ENCODE measurements around the gene DDR1. TPM values are rescaled to one million over a fixed set of nuclear protein-coding genes. Genes with fewer than 3 reads are reported as not detected.
"Not testable (repeated sequence)": the region's sequence is repeated elsewhere in the genome, so short reads cannot be mapped to it uniquely, and the experiment has no call there.

DDR1 gene
- total RNA-seq, 2 donors from 2014 or later = 140 to 151 TPM

DNA sequence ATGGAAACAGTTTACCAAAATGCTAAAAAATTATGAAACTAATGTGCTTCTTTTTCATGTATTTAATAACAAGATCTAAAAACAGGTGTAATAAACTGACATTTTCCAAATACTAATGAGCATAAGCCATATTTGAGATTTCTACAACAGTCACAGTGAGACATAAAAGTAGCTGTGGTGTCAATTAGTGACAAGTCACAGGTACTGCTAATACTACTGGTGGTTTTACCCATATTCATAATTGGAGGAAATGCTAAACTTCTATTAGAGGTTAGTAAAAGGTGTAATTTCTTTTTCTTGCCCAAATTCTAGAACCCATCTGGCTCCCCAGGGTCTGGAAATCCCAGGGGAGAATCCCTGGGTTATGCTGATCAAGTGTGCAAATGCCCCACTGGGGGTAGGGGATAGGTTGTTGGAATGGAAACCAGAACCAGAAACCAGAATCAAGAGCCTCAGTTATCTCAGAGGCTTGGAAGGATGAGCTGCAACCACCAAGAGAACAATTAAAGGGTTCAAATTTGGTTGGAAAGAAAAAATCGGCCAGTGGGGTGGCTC lies 16.6 kb downstream of the DDR1 start:
- no peaks in the 10 kb centered on the region for H3K9me3 ChIP-seq (ENCODE audit: control insufficient read depth, low read length)
- Mint-ChIP-seq H3K36me3 (ENCODE audit: low read depth) (peaks cover 33% of the 10 kb centered on the region), H3K27ac (no peak overlapping the region), H3K27me3 (ENCODE audit: insufficient read depth) (no peaks in the 10 kb centered on the region), H3K4me3 (no peak overlapping the region), H3K9me3 (no peaks in the 10 kb centered on the region), H3K4me1 (no peaks in the 10 kb centered on the region)
- peaks cover 22% of the 10 kb centered on the region for H3K36me3 ChIP-seq (ENCODE audit: control insufficient read depth, insufficient read depth, low read length)
- no peaks in the 10 kb centered on the region for H3K4me1 ChIP-seq (ENCODE audit: control insufficient read depth, insufficient read depth, low read length)
- no peak overlapping the region for H3K27ac ChIP-seq (ENCODE audit: low read depth, low read length)
- H3K4me3 ChIP-seq (ENCODE audit: low read length) = no peak overlapping the region
- H3K27me3 ChIP-seq (ENCODE audit: control insufficient read depth, insufficient read depth, low read length, poor library complexity, severe bottlenecking) = no peaks in the 10 kb centered on the region
- TF ChIP-seq, protein P1, sequence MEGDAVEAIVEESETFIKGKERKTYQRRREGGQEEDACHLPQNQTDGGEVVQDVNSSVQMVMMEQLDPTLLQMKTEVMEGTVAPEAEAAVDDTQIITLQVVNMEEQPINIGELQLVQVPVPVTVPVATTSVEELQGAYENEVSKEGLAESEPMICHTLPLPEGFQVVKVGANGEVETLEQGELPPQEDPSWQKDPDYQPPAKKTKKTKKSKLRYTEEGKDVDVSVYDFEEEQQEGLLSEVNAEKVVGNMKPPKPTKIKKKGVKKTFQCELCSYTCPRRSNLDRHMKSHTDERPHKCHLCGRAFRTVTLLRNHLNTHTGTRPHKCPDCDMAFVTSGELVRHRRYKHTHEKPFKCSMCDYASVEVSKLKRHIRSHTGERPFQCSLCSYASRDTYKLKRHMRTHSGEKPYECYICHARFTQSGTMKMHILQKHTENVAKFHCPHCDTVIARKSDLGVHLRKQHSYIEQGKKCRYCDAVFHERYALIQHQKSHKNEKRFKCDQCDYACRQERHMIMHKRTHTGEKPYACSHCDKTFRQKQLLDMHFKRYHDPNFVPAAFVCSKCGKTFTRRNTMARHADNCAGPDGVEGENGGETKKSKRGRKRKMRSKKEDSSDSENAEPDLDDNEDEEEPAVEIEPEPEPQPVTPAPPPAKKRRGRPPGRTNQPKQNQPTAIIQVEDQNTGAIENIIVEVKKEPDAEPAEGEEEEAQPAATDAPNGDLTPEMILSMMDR (conservative IDR thresholded peaks at IDR 0.05) = no peak
- DNase-seq = no peak
- no peak overlapping the region for H3K9ac ChIP-seq (ENCODE audit: extremely low read depth, low read length, poor library complexity, severe bottlenecking)
- 83% methylated on average over 1 of the region's 1 CpG; no CpG with 5 or more reads in 1 of the 2 experiments for WGBS, 2 experiments (ENCODE audit: insufficient coverage in 1 of 2, insufficient read length in 1 of 2)

DNA sequence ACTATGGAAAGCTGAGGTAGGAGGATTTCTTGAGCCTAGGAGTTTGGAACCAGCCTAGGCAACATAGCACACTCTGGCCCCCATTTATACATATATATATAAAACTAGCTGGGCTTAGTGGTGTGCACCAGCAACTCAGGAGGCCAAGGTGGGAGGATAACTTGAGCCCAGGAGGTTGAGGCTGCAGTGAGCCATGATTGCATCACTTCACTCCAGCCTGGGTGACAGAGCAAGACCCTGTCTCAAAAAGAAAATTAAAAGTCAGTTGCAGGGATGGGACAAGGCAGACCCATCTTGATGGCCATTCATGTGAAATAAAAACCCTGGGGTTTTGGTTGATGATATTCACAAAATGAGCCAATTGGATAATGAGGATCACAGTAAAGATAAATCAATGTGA lies 17.1 kb downstream of the DDR1 start:
- no peak for DNase-seq
- Histone ChIP-seq H3K27ac (ENCODE audit: low read depth, low read length) (no peak overlapping the region), H3K27me3 (ENCODE audit: control insufficient read depth, insufficient read depth, low read length, poor library complexity, severe bottlenecking) (no peaks in the 10 kb centered on the region), H3K9ac (ENCODE audit: extremely low read depth, low read length, poor library complexity, severe bottlenecking) (no peak overlapping the region), H3K4me1 (ENCODE audit: control insufficient read depth, insufficient read depth, low read length) (no peaks in the 10 kb centered on the region), H3K9me3 (ENCODE audit: control insufficient read depth, low read length) (no peaks in the 10 kb centered on the region), H3K36me3 (ENCODE audit: control insufficient read depth, insufficient read depth, low read length) (peaks cover 22% of the 10 kb centered on the region), H3K4me3 (ENCODE audit: low read length) (no peak overlapping the region)
- Mint-ChIP-seq H3K27me3 (ENCODE audit: insufficient read depth) (no peaks in the 10 kb centered on the region), H3K36me3 (ENCODE audit: low read depth) (peaks cover 29% of the 10 kb centered on the region), H3K4me1 (no peaks in the 10 kb centered on the region), H3K9me3 (no peaks in the 10 kb centered on the region), H3K27ac (no peak overlapping the region), H3K4me3 (no peak overlapping the region)
- TF ChIP-seq, protein P1 (conservative IDR thresholded peaks at IDR 0.05) = no peak

DNA sequence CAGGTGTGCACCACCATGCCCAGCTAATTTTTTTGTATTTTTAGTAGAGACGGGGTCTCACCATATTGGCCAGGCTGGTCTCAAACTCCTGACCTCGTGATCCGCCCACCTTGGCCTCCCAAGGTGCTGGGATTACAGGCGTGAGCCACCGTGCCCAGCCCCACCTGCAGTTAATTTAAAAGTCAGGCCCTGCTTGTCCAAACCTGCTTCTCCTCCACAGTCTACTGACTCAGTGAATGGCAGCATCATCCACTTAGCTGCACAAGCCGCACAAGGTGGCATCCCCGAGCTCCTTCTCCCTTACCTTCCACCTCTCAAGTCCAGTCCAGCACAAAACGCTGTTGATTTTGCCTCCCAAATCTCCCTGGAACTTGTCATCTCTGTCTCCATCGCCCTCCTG lies 17.9 kb downstream of the DDR1 start:
- H3K9me3 ChIP-seq (ENCODE audit: control insufficient read depth, low read length); H3K27me3 Mint-ChIP-seq (ENCODE audit: insufficient read depth); H3K27ac Mint-ChIP-seq; H3K27me3 ChIP-seq (ENCODE audit: control insufficient read depth, insufficient read depth, low read length, poor library complexity, severe bottlenecking); H3K9me3 Mint-ChIP-seq; H3K4me3 ChIP-seq (ENCODE audit: low read length); H3K27ac ChIP-seq (ENCODE audit: low read depth, low read length); H3K4me1 Mint-ChIP-seq; H3K4me1 ChIP-seq (ENCODE audit: control insufficient read depth, insufficient read depth, low read length); DNase-seq; H3K9ac ChIP-seq (ENCODE audit: extremely low read depth, low read length, poor library complexity, severe bottlenecking); H3K4me3 Mint-ChIP-seq: not testable (repeated sequence)
- peaks cover 25% of the 10 kb centered on the region for H3K36me3 Mint-ChIP-seq (ENCODE audit: low read depth)
- H3K36me3 ChIP-seq (ENCODE audit: control insufficient read depth, insufficient read depth, low read length) = peaks cover 17% of the 10 kb centered on the region
- WGBS, 2 experiments (ENCODE audit: insufficient coverage in 1 of 2, insufficient read length in 1 of 2) = 81 to 91% methylated on average over 9 of the region's 9 CpGs

DNA sequence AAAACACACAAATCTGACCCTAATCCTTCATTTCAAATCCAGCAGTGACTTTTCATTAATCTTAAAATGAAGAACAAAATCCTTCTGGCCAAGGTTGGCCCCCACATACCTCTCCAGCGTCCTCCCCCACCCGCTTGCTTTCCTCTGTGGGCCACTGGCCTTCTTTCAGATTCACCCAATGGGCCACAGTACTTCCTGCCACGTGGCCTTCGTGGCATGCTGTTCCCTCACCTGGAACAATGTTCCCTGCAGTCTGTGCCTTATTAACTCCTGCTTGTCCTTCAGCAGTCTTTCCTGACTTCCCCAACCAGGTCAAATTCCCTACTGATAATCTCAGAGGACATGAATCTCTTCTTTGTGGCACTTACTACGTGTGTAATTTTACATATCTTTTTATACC lies 18.4 kb downstream of the DDR1 start:
- H3K4me3 Mint-ChIP-seq = no peak overlapping the region
- WGBS, 2 experiments (ENCODE audit: insufficient coverage in 1 of 2, insufficient read length in 1 of 2) = 58 to 74% methylated on average over 4 to 5 of the region's 5 CpGs
- H3K4me1 Mint-ChIP-seq = no peaks in the 10 kb centered on the region
- no peaks in the 10 kb centered on the region for H3K9me3 Mint-ChIP-seq
- no peaks in the 10 kb centered on the region for H3K27me3 Mint-ChIP-seq (ENCODE audit: insufficient read depth)
- Histone ChIP-seq H3K9ac (ENCODE audit: extremely low read depth, low read length, poor library complexity, severe bottlenecking) (no peak overlapping the region), H3K4me1 (ENCODE audit: control insufficient read depth, insufficient read depth, low read length) (no peaks in the 10 kb centered on the region), H3K36me3 (ENCODE audit: control insufficient read depth, insufficient read depth, low read length) (peaks cover 14% of the 10 kb centered on the region), H3K27me3 (ENCODE audit: control insufficient read depth, insufficient read depth, low read length, poor library complexity, severe bottlenecking) (no peaks in the 10 kb centered on the region), H3K27ac (ENCODE audit: low read depth, low read length) (no peak overlapping the region), H3K9me3 (ENCODE audit: control insufficient read depth, low read length) (no peaks in the 10 kb centered on the region), H3K4me3 (ENCODE audit: low read length) (no peak overlapping the region)
- H3K27ac Mint-ChIP-seq = no peak overlapping the region
- TF ChIP-seq, protein P1 (conservative IDR thresholded peaks at IDR 0.05) = no peak
- DNase-seq = no peak
- peaks cover 23% of the 10 kb centered on the region for H3K36me3 Mint-ChIP-seq (ENCODE audit: low read depth)
